Astrocyte (in vitro differentiated cells and primary cell): ENCODE measurements around the gene KIAA0825. TPM values are rescaled to one million over a fixed set of nuclear protein-coding genes. Genes with fewer than 3 reads are reported as not detected.

Experiments used
- DNase-seq: peaks from one replicate; pipeline ENCODE4 v3.0.0-alpha.2; 2010; ENCODE audit warnings: low read depth
- FAIRE-seq: peaks from 2 replicates; lab custom pipeline; 2011; peaks lifted over from hg19 to GRCh38; lab: Jason Lieb, UNC
- H2AFZ ChIP-seq: 2 replicates; pipeline ENCODE4 v1.6.0; 2012; ENCODE audit warnings: low read depth, low read length, inconsistent platforms
- H3K27ac ChIP-seq: 2 replicates; pipeline ENCODE4 v1.5.1; 2011; ENCODE audit warnings: low read depth, low read length, inconsistent platforms
- H3K27me3 ChIP-seq: 2 replicates; pipeline ENCODE4 v1.6.0; 2011; ENCODE audit warnings: low read length, inconsistent platforms; ENCODE audit not compliant: insufficient read depth
- H3K36me3 ChIP-seq: 2 replicates; pipeline ENCODE4 v1.5.1; 2011; ENCODE audit warnings: low read length, inconsistent platforms; ENCODE audit not compliant: insufficient read depth
- H3K4me1 ChIP-seq: 2 replicates; pipeline ENCODE4 v1.5.1; 2011; ENCODE audit warnings: low read length, inconsistent platforms; ENCODE audit not compliant: insufficient read depth
- H3K4me2 ChIP-seq: 2 replicates; pipeline ENCODE4 v1.6.0; 2012; ENCODE audit warnings: low read length, inconsistent platforms
- H3K4me3 ChIP-seq: 2 replicates; pipeline ENCODE4 v1.5.1; 2011; ENCODE audit warnings: low read depth, mild to moderate bottlenecking, low read length, inconsistent platforms; ENCODE audit not compliant: insufficient read depth
- H3K79me2 ChIP-seq: 2 replicates; pipeline ENCODE4 v1.6.0; 2012; ENCODE audit warnings: mild to moderate bottlenecking, low read length, inconsistent platforms; ENCODE audit not compliant: insufficient read depth
- H3K9ac ChIP-seq: 2 replicates; pipeline ENCODE4 v1.6.0; 2012; ENCODE audit warnings: mild to moderate bottlenecking, low read length, inconsistent platforms
- H3K9me3 ChIP-seq: 2 replicates; pipeline ENCODE4 v1.5.1; 2012; ENCODE audit warnings: low read depth, mild to moderate bottlenecking, low read length, inconsistent platforms; ENCODE audit not compliant: insufficient read depth
- H4K20me1 ChIP-seq: 2 replicates; pipeline ENCODE4 v1.6.0; 2012; ENCODE audit warnings: low read length, inconsistent platforms; ENCODE audit not compliant: insufficient read depth
- H3K27ac Mint-ChIP-seq: one replicate; pipeline ENCODE4 v1.8.0; 2021; ENCODE audit warnings: mild to moderate bottlenecking, mixed read lengths; ENCODE audit not compliant: unreplicated experiment
- H3K27me3 Mint-ChIP-seq: one replicate; pipeline ENCODE4 v1.8.0; 2021; ENCODE audit warnings: low read depth, mixed read lengths; ENCODE audit not compliant: unreplicated experiment
- H3K36me3 Mint-ChIP-seq: one replicate; pipeline ENCODE4 v1.8.0; 2021; ENCODE audit warnings: low read depth, mixed read lengths; ENCODE audit not compliant: unreplicated experiment
- H3K4me1 Mint-ChIP-seq: one replicate; pipeline ENCODE4 v1.8.0; 2021; ENCODE audit warnings: low read depth, mixed read lengths; ENCODE audit not compliant: unreplicated experiment
- H3K4me3 Mint-ChIP-seq: one replicate; pipeline ENCODE4 v1.8.0; 2021; ENCODE audit warnings: mild to moderate bottlenecking, moderate library complexity, mixed read lengths; ENCODE audit not compliant: unreplicated experiment
- H3K9me3 Mint-ChIP-seq: one replicate; pipeline ENCODE4 v1.8.0; 2021; ENCODE audit warnings: mild to moderate bottlenecking, mixed read lengths; ENCODE audit not compliant: unreplicated experiment
- CTCF ChIP-seq: IDR thresholded peaks from 2 replicates; pipeline ENCODE4 v1.5.1; 2011; ENCODE audit warnings: low read depth, mild to moderate bottlenecking, inconsistent platforms, low read length, moderate library complexity; ENCODE audit not compliant: insufficient read depth
- EZH2 ChIP-seq: IDR thresholded peaks from 2 replicates; pipeline ENCODE4 v1.6.1; 2012; ENCODE audit warnings: mild to moderate bottlenecking, low read length, inconsistent platforms; ENCODE audit not compliant: insufficient read depth
- total RNA-seq: library from RNA; stranded (reverse); gene quantifications from 2 replicates; pipeline ENCODE4 v1.2.1, GENCODE V29; 2021

The KIAA0825 gene
- total RNA-seq, 1 donor from 2014 or later = 2.5 TPM

- no peaks in the 10 kb centered on the region for H3K27me3 ChIP-seq
- no peaks in the 10 kb centered on the region for H3K36me3 Mint-ChIP-seq
- H3K4me2 ChIP-seq = no peak overlapping the region
- peaks cover 3% of the 10 kb centered on the region for H3K4me1 Mint-ChIP-seq
- H3K9me3 ChIP-seq = no peaks in the 10 kb centered on the region
- no peak overlapping the region for H3K9ac ChIP-seq
- H3K4me3 Mint-ChIP-seq = no peak overlapping the region
- no peak overlapping the region for H2AFZ ChIP-seq
- no peak overlapping the region for H3K27ac ChIP-seq
- H3K27me3 Mint-ChIP-seq = no peaks in the 10 kb centered on the region
- H3K27ac Mint-ChIP-seq = no peak overlapping the region
- H3K79me2 ChIP-seq = peaks cover 26% of the 10 kb centered on the region
- no peaks in the 10 kb centered on the region for H4K20me1 ChIP-seq
- FAIRE-seq = no peak
- no peak for DNase-seq
- no peak overlapping the region for H3K4me3 ChIP-seq
- no peaks in the 10 kb centered on the region for H3K9me3 Mint-ChIP-seq
- TF ChIP-seq EZH2 = no peak
- TF ChIP-seq CTCF = no peak
- H3K4me1 ChIP-seq = peaks cover 6% of the 10 kb centered on the region
- H3K36me3 ChIP-seq = no peaks in the 10 kb centered on the region
Measured at GRCh38 chr5:94613583-94613982, 4.8 kb downstream of the KIAA0825 start.

GRCh38 chr5:94595281-94595840 is 23.0 kb downstream of the KIAA0825 start:
- Mint-ChIP-seq H3K4me3 (no peak overlapping the region), H3K27me3 (no peaks in the 10 kb centered on the region), H3K4me1 (no peaks in the 10 kb centered on the region), H3K27ac (no peak overlapping the region), H3K9me3 (peaks cover 2% of the 10 kb centered on the region), H3K36me3 (no peaks in the 10 kb centered on the region)
- Histone ChIP-seq H3K9me3 (no peaks in the 10 kb centered on the region), H3K79me2 (no peaks in the 10 kb centered on the region), H4K20me1 (no peaks in the 10 kb centered on the region), H2AFZ (no peak overlapping the region), H3K36me3 (no peaks in the 10 kb centered on the region), H3K27me3 (no peaks in the 10 kb centered on the region), H3K4me1 (no peaks in the 10 kb centered on the region), H3K27ac (no peak overlapping the region), H3K4me2 (no peak overlapping the region), H3K4me3 (no peak overlapping the region), H3K9ac (no peak overlapping the region)
- no peak for TF ChIP-seq EZH2
- TF ChIP-seq CTCF = no peak
- DNase-seq (no peak), FAIRE-seq (no peak)

- Mint-ChIP-seq H3K9me3 (no peaks in the 10 kb centered on the region), H3K4me1 (no peaks in the 10 kb centered on the region), H3K36me3 (no peaks in the 10 kb centered on the region), H3K4me3 (no peak overlapping the region), H3K27ac (no peak overlapping the region), H3K27me3 (no peaks in the 10 kb centered on the region)
- no peak for TF ChIP-seq EZH2
- TF ChIP-seq CTCF = no peak
- DNase-seq = peak; percentile 54
- Histone ChIP-seq H3K9me3 (no peaks in the 10 kb centered on the region), H3K4me2 (no peak overlapping the region), H3K27me3 (no peaks in the 10 kb centered on the region), H3K27ac (no peak overlapping the region), H3K4me3 (no peak overlapping the region), H3K79me2 (no peaks in the 10 kb centered on the region), H3K36me3 (no peaks in the 10 kb centered on the region), H3K9ac (no peak overlapping the region), H2AFZ (no peak overlapping the region), H4K20me1 (no peaks in the 10 kb centered on the region), H3K4me1 (no peaks in the 10 kb centered on the region)
- FAIRE-seq = peak; percentile 26
Measured at GRCh38 chr5:94577466-94578245, 40.7 kb downstream of the KIAA0825 start.
